OCI-LY3 (cell line): Measurements from ENCODE around the gene ZBTB44.

Experiments
- H2AFZ ChIP-seq: fragments of 200-600, 300-600 bp; shearing (Covaris generic); 2 replicates; pipeline ENCODE4 v1.6.0; 2014; ENCODE audit warnings: antibody characterized with exemption, low read depth, low read length
- H3K27ac ChIP-seq: fragments of 200-600, 300-600 bp; sonication (generic); 2 replicates; pipeline ENCODE4 v1.5.1; 2014; ENCODE audit warnings: mild to moderate bottlenecking, low read length, moderate library complexity, mixed read lengths
- H3K27me3 ChIP-seq: fragments of 200-600, 300-600 bp; sonication (generic); 2 replicates; pipeline ENCODE4 v1.6.1; 2014; ENCODE audit warnings: low read depth, low read length, mixed read lengths
- H3K36me3 ChIP-seq: fragments of 200-600, 300-600 bp; sonication (generic); replicated peaks from 2 replicates; pipeline ENCODE3; 2014; ENCODE audit warnings: low read depth, low read length, mixed read lengths
- H3K4me1 ChIP-seq: fragments of 300-600, 200-600 bp; sonication (generic); 2 replicates; pipeline ENCODE4 v1.6.1; 2014; ENCODE audit warnings: low read length, mixed read lengths
- H3K4me2 ChIP-seq: fragments of 200-600, 300-600 bp; sonication (generic); 2 replicates; pipeline ENCODE4 v1.6.1; 2014; ENCODE audit warnings: low read length, mixed read lengths
- H3K4me3 ChIP-seq: fragments of 300-600, 200-600 bp; sonication (generic); 2 replicates; pipeline ENCODE4 v1.5.1; 2014; ENCODE audit warnings: antibody characterized with exemption, mild to moderate bottlenecking, low read length, moderate library complexity
- H3K79me2 ChIP-seq: fragments of 300-600, 200-600 bp; shearing (Covaris generic); 2 replicates; pipeline ENCODE4 v1.6.1; 2014; ENCODE audit warnings: mild to moderate bottlenecking, low read length, mixed read lengths
- H3K9ac ChIP-seq: fragments of 300-600, 200-600 bp; shearing (Covaris generic); 2 replicates; pipeline ENCODE4 v1.6.0; 2014; ENCODE audit warnings: mild to moderate bottlenecking, low read length, moderate library complexity
- H3K9me3 ChIP-seq: fragments of 200-600, 300-600 bp; shearing (Covaris generic); 2 replicates; pipeline ENCODE4 v1.6.1; 2014; ENCODE audit warnings: low read length, mixed read lengths; ENCODE audit not compliant: insufficient read depth
- H4K20me1 ChIP-seq: fragments of 200-600, 300-600 bp; sonication (generic); 2 replicates; pipeline ENCODE4 v1.6.1; 2016; ENCODE audit warnings: low read length, mixed read lengths; ENCODE audit not compliant: insufficient read depth
- EZH2phosphoT487 ChIP-seq: fragments of 200-600 bp; shearing (Covaris generic); IDR thresholded peaks from 2 replicates; pipeline ENCODE4 v1.6.1; 2018; ENCODE audit warnings: antibody characterized with exemption, mixed run types, low read depth
- TF ChIP-seq, protein P1 (sequence below): fragments of 200-600, 300-600 bp; sonication (generic); IDR thresholded peaks from 2 replicates; pipeline ENCODE4 v1.5.1; 2014; ENCODE audit warnings: antibody characterized with exemption, low read length, low read depth

Gene ZBTB44

GRCh38 chr11:130213979-130214281 lies 100.8 kb downstream of the ZBTB44 start:
- TF ChIP-seq, protein P1, sequence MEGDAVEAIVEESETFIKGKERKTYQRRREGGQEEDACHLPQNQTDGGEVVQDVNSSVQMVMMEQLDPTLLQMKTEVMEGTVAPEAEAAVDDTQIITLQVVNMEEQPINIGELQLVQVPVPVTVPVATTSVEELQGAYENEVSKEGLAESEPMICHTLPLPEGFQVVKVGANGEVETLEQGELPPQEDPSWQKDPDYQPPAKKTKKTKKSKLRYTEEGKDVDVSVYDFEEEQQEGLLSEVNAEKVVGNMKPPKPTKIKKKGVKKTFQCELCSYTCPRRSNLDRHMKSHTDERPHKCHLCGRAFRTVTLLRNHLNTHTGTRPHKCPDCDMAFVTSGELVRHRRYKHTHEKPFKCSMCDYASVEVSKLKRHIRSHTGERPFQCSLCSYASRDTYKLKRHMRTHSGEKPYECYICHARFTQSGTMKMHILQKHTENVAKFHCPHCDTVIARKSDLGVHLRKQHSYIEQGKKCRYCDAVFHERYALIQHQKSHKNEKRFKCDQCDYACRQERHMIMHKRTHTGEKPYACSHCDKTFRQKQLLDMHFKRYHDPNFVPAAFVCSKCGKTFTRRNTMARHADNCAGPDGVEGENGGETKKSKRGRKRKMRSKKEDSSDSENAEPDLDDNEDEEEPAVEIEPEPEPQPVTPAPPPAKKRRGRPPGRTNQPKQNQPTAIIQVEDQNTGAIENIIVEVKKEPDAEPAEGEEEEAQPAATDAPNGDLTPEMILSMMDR = no peak
- TF ChIP-seq EZH2phosphoT487 = no peak

DNA sequence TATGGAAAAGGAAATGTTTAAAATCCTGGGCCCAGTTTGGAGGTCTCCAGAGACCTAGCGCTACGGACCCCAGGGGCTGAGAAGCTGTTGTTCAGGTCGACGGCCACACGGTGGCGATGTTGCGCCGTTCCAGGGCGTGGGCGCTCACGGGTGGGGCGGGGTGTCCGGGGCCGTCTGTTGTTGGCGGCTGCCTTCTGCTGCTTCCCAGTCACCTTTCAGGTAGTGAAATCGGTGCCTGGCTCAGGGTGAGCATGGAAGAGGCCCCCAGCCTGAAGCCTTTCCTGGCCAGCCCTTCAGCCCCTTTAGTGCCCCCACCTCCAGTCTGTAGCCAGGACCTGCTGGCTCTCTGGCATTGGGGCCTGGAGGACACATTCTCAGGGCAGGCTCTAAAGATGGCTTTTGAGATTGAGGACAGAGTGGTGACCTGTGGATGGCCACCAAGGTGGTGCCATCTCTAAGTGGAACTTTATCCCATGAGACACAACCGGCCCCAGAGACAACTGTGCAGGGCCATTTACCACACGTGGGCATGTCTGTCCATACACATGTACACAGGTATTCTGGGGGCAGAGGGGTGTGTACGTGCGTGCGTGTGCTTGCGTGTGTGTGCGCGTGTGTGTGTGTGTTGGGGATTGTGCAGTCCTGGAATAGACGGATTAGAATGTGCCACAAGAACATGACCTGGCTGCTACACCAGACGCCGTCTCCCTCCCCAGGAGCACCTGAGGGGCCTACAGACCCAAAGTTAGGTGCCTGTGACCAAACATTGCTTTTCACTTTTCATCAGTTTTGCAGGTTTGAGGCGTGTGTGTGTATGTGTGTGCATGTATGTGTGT lies 101.4 kb downstream of the ZBTB44 start:
- no peaks in the 10 kb centered on the region for H3K79me2 ChIP-seq
- H3K27me3 ChIP-seq = no peaks in the 10 kb centered on the region
- H3K4me3 ChIP-seq = no peak overlapping the region
- no peaks in the 10 kb centered on the region for H3K9me3 ChIP-seq
- H3K36me3 ChIP-seq = peaks cover 19% of the 10 kb centered on the region
- peaks cover 14% of the 10 kb centered on the region for H4K20me1 ChIP-seq
- H3K4me1 ChIP-seq = peaks cover 8% of the 10 kb centered on the region; the same call in 1 of the 2 replicates
- no peak for TF ChIP-seq EZH2phosphoT487
- TF ChIP-seq, protein P1 = peak; percentile 96
- H3K27ac ChIP-seq = no peak overlapping the region
- H3K9ac ChIP-seq = no peak overlapping the region
- peak overlapping the region; percentile 37 for H3K4me2 ChIP-seq
- no peak overlapping the region for H2AFZ ChIP-seq

More at GRCh38 chr11:130213979-130214281, 100.8 kb downstream of the ZBTB44 start:
- Histone ChIP-seq H3K4me3 (no peak overlapping the region), H3K4me2 (no peak overlapping the region), H3K27ac (no peak overlapping the region), H3K4me1 (peaks cover 8% of the 10 kb centered on the region; the same call in 1 of the 2 replicates), H2AFZ (no peak overlapping the region), H4K20me1 (peaks cover 14% of the 10 kb centered on the region), H3K79me2 (no peaks in the 10 kb centered on the region), H3K36me3 (peaks cover 14% of the 10 kb centered on the region), H3K27me3 (no peaks in the 10 kb centered on the region), H3K9ac (no peak overlapping the region), H3K9me3 (no peaks in the 10 kb centered on the region)

DNA sequence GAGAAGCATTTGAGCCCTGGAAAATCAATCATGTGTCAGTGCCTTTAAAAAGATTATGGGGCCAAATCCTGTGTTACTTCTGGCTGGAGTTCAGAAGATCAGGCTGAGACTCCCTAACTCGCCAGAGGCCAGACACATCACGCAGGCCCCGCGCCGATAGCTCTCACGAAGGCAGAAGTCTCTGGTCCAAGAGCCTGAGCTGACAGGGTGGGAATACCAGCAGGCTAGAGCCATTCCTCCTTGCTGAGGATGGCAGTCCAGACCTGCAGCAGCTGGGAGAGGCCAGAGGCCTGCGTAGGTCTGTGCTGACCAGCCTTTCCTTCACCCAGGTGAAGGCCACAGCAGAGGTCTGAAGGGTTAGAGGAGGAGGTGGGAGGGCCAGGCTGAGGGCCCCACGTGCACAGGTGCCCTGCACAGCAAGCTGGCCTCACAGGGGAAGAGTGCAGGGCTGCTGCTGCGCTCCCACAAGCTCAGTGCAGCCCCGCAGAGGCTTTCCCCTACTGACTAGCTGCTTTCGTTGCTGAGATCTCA lies 102.2 kb downstream of the ZBTB44 start:
- no peaks in the 10 kb centered on the region for H3K9me3 ChIP-seq
- no peak overlapping the region for H3K9ac ChIP-seq
- no peak overlapping the region for H3K4me3 ChIP-seq
- TF ChIP-seq, protein P1 = no peak
- no peak for TF ChIP-seq EZH2phosphoT487
- no peaks in the 10 kb centered on the region for H3K79me2 ChIP-seq
- H2AFZ ChIP-seq = no peak overlapping the region
- H3K27ac ChIP-seq = no peak overlapping the region
- H3K4me2 ChIP-seq = peak overlapping the region; percentile 26; the same call in 1 of the 2 replicates
- no peaks in the 10 kb centered on the region for H3K27me3 ChIP-seq
- H3K4me1 ChIP-seq = peaks cover 8% of the 10 kb centered on the region; the same call in 1 of the 2 replicates
- H4K20me1 ChIP-seq = peaks cover 14% of the 10 kb centered on the region
- H3K36me3 ChIP-seq = peaks cover 23% of the 10 kb centered on the region

- TF ChIP-seq EZH2phosphoT487 = no peak
- TF ChIP-seq, protein P1 = no peak
- Histone ChIP-seq H3K4me3 (no peak overlapping the region), H3K27me3 (no peaks in the 10 kb centered on the region), H2AFZ (no peak overlapping the region), H4K20me1 (peaks cover 14% of the 10 kb centered on the region), H3K4me2 (no peak overlapping the region), H3K79me2 (no peaks in the 10 kb centered on the region), H3K9me3 (no peaks in the 10 kb centered on the region), H3K9ac (no peak overlapping the region), H3K4me1 (peaks cover 9% of the 10 kb centered on the region; the same call in 1 of the 2 replicates), H3K36me3 (peaks cover 23% of the 10 kb centered on the region), H3K27ac (no peak overlapping the region)
Measured at GRCh38 chr11:130211781-130212401, 102.8 kb downstream of the ZBTB44 start.
